Measurements from ENCODE around the gene NTRK2.
"Not testable (repeated sequence)": the region's sequence is repeated elsewhere in the genome, so short reads cannot be mapped to it uniquely, and the experiment has no call there.

The NTRK2 gene

GRCh38 chr9:84858364-84858763 is 188.8 kb downstream of the NTRK2 start:
- DNase-seq: no peak

GRCh38 chr9:84860249-84861115 is 191.0 kb downstream of the NTRK2 start:
- no peak for DNase-seq

GRCh38 chr9:84861455-84861854 is 191.9 kb downstream of the NTRK2 start:
- DNase-seq: no peak

- no peak for DNase-seq
Measured at GRCh38 chr9:84862308-84862707, 192.8 kb downstream of the NTRK2 start.

- DNase-seq: no peak
Measured at GRCh38 chr9:84862810-84863287, 193.3 kb downstream of the NTRK2 start.

GRCh38 chr9:84863372-84863771 is 193.8 kb downstream of the NTRK2 start:
- no peak for DNase-seq

GRCh38 chr9:84866396-84867175 is 197.1 kb downstream of the NTRK2 start:
- no peak for DNase-seq

GRCh38 chr9:84867186-84867585 is 197.7 kb downstream of the NTRK2 start:
- DNase-seq: no peak

GRCh38 chr9:84869091-84869490 is 199.6 kb downstream of the NTRK2 start:
- DNase-seq: no peak

- DNase-seq: no peak
Measured at GRCh38 chr9:84871983-84872382, 202.5 kb downstream of the NTRK2 start.

GRCh38 chr9:84874022-84874421 is 204.5 kb downstream of the NTRK2 start:
- DNase-seq: no peak

- DNase-seq: no peak
Measured at GRCh38 chr9:84874596-84874995, 205.1 kb downstream of the NTRK2 start.

GRCh38 chr9:84875193-84875592 is 205.7 kb downstream of the NTRK2 start:
- no peak for DNase-seq

- DNase-seq: no peak
Measured at GRCh38 chr9:84879631-84880030, 210.1 kb downstream of the NTRK2 start.

GRCh38 chr9:84880835-84881234 is 211.3 kb downstream of the NTRK2 start:
- no peak for DNase-seq

- no peak for DNase-seq
Measured at GRCh38 chr9:84886866-84887265, 217.3 kb downstream of the NTRK2 start.

GRCh38 chr9:84891924-84892323 is 222.4 kb downstream of the NTRK2 start:
- no peak for DNase-seq

GRCh38 chr9:84893419-84894128 is 224.0 kb downstream of the NTRK2 start:
- no peak for DNase-seq

- no peak for DNase-seq
Measured at GRCh38 chr9:84894859-84895258, 225.3 kb downstream of the NTRK2 start.

- no peak for DNase-seq
Measured at GRCh38 chr9:84897362-84898094, 228.0 kb downstream of the NTRK2 start.

- DNase-seq: no peak
Measured at GRCh38 chr9:84898188-84898587, 228.7 kb downstream of the NTRK2 start.

- not testable (repeated sequence) for DNase-seq
Measured at GRCh38 chr9:84898618-84899017, 229.1 kb downstream of the NTRK2 start.

- DNase-seq: no peak
Measured at GRCh38 chr9:84899326-84899725, 229.8 kb downstream of the NTRK2 start.

All from stimulated activated naive CD4-positive, alpha-beta T cell treated with Interleukin-2 at 50 U/mL for 16 hours (primary cell).